MCF 10A (cell line): Measurements from ENCODE around the gene SRRM3. TPM values are rescaled to one million over a fixed set of nuclear protein-coding genes. Genes with fewer than 3 reads are reported as not detected.
A peak's percentile ranks its signal among the peaks of the same experiment; 100 is the strongest.
"Not testable (repeated sequence)": the region's sequence is repeated elsewhere in the genome, so short reads cannot be mapped to it uniquely, and the experiment has no call there.

Experiments
- BruUV-seq: library from RNA; stranded (reverse); fragments of 400-500 nt; replicated peaks from 2 replicates; lab custom pipeline; 2021; lab: Mats Ljungman, UMichigan
- CTCF ChIA-PET: fragments of 300-600 bp; sonication (Branson Sonifier 250); formaldehyde crosslinking; extraction: SDS; loops from one replicate; lab custom pipeline; 2021; ENCODE audit warnings: antibody characterized with exemption, inconsistent platforms; lab: Yijun Ruan, JAX
- POLR2A ChIA-PET: fragments of 300-600, 350-650 bp; sonication (Branson Sonifier 250); formaldehyde crosslinking; extraction: SDS; loops from one replicate; lab custom pipeline; 2020; ENCODE audit warnings: antibody characterized with exemption, inconsistent platforms; lab: Yijun Ruan, JAX
- DNase-seq: peaks from one replicate; pipeline ENCODE4 v3.0.0-alpha.2; 2018; ENCODE audit not compliant: unreplicated experiment
- H3K27ac Mint-ChIP-seq: one replicate; pipeline ENCODE4 v1.8.0; 2022; ENCODE audit warnings: mild to moderate bottlenecking, low read depth, mixed read lengths; ENCODE audit not compliant: unreplicated experiment
- H3K27me3 Mint-ChIP-seq: one replicate; pipeline ENCODE4 v1.8.0; 2022; ENCODE audit warnings: mixed read lengths; ENCODE audit not compliant: insufficient read depth, unreplicated experiment
- H3K36me3 Mint-ChIP-seq: one replicate; pipeline ENCODE4 v1.8.0; 2022; ENCODE audit warnings: mild to moderate bottlenecking, moderate library complexity, mixed read lengths; ENCODE audit not compliant: insufficient read depth, unreplicated experiment
- H3K4me1 Mint-ChIP-seq: one replicate; pipeline ENCODE4 v1.8.0; 2022; ENCODE audit warnings: mixed read lengths; ENCODE audit not compliant: insufficient read depth, unreplicated experiment
- H3K4me3 Mint-ChIP-seq: one replicate; pipeline ENCODE4 v1.8.0; 2022; ENCODE audit warnings: mild to moderate bottlenecking, moderate library complexity, mixed read lengths; ENCODE audit not compliant: unreplicated experiment
- H3K9me3 Mint-ChIP-seq: one replicate; pipeline ENCODE4 v1.8.0; 2022; ENCODE audit warnings: mixed read lengths; ENCODE audit not compliant: unreplicated experiment
- CTCF ChIP-seq: fragments of 200-600 bp; IDR thresholded peaks from one replicate; pipeline ENCODE4 v1.8.0; 2022; ENCODE audit warnings: antibody characterized with exemption, mild to moderate bottlenecking; ENCODE audit not compliant: unreplicated experiment
- intact Hi-C: fragments of 100-400 bp; cut with micrococcal nuclease; formaldehyde crosslinking; loops from 2 replicates; pipeline ENCODE4 v1.14.1; 2022
- total RNA-seq: library from RNA; stranded (reverse); gene quantifications from 2 replicates; pipeline ENCODE4 v1.2.3, GENCODE V29; 2022

The SRRM3 gene
- total RNA-seq, 1 experiment from 2014 or later = 0.70 TPM

GRCh38 chr7:76292213-76292573 lies 90.5 kb downstream of the SRRM3 start:
- peak overlapping the region; percentile 29 for H3K4me3 Mint-ChIP-seq
- H3K9me3 Mint-ChIP-seq = no peaks in the 10 kb centered on the region
- TSS peak; percentile 88 for BruUV-seq
- intact Hi-C loops = no loop called here
- H3K27ac Mint-ChIP-seq = peak overlapping the region; percentile 84
- H3K27me3 Mint-ChIP-seq = no peaks in the 10 kb centered on the region
- CTCF ChIA-PET = interaction anchor here (0.6 to 8.6 kb wide), 11 partner anchors 10 to 145 kb away, joined by 3 to 232 read pairs (median 5); no protein-coding TSS in a partner anchor
- peaks cover 5% of the 10 kb centered on the region for H3K36me3 Mint-ChIP-seq
- TF ChIP-seq CTCF = no peak
- peaks cover 47% of the 10 kb centered on the region for H3K4me1 Mint-ChIP-seq
- POLR2A ChIA-PET = interaction anchor here (1.1 to 8.8 kb wide), 7 partner anchors 16 to 244 kb away, joined by 4 to 283 read pairs (median 14); partner anchors contain the start of genes HSPB1, MDH2, STYXL1 and YWHAG
- DNase-seq = peak; percentile 62

- Mint-ChIP-seq H3K27ac (peak overlapping the region; percentile 95), H3K4me3 (peak overlapping the region; percentile 78), H3K4me1 (peaks cover 50% of the 10 kb centered on the region)
- DNase-seq, H3K36me3 Mint-ChIP-seq, H3K9me3 Mint-ChIP-seq, intact Hi-C loops, H3K27me3 Mint-ChIP-seq, BruUV-seq: not testable (repeated sequence)
- ChIA-PET CTCF (interaction anchor here (0.6 to 8.6 kb wide), 5 partner anchors 12 to 146 kb away, joined by 3 to 232 read pairs (median 41); no protein-coding TSS in a partner anchor), POLR2A (interaction anchor here (1.0 to 8.8 kb wide), 7 partner anchors 8 to 114 kb away, joined by 3 to 283 read pairs (median 24); partner anchors contain the start of genes HSPB1 and YWHAG)
These were observed 91.2 kb downstream of the SRRM3 start for GRCh38 chr7:76292911-76293310.

GRCh38 chr7:76293407-76293901 lies 91.8 kb downstream of the SRRM3 start:
- DNase-seq = no peak
- intact Hi-C loops = no loop called here
- TF ChIP-seq CTCF = no peak
- peak overlapping the region; percentile 95 for H3K27ac Mint-ChIP-seq
- peak overlapping the region; percentile 78 for H3K4me3 Mint-ChIP-seq
- ChIA-PET CTCF (interaction anchor here (0.9 to 8.6 kb wide), 4 partner anchors 12 to 239 kb away, joined by 3 to 232 read pairs (median 6); no protein-coding TSS in a partner anchor), POLR2A (interaction anchor here (1.0 to 8.8 kb wide), 6 partner anchors 8 to 128 kb away, joined by 3 to 283 read pairs (median 7); partner anchors contain the start of genes HSPB1 and YWHAG)
- no peaks in the 10 kb centered on the region for H3K9me3 Mint-ChIP-seq
- peaks cover 5% of the 10 kb centered on the region for H3K36me3 Mint-ChIP-seq
- peaks cover 50% of the 10 kb centered on the region for H3K4me1 Mint-ChIP-seq
- H3K27me3 Mint-ChIP-seq = no peaks in the 10 kb centered on the region
- no TSS peak for BruUV-seq

GRCh38 chr7:76294344-76295024 lies 92.8 kb downstream of the SRRM3 start:
- ChIA-PET CTCF (interaction anchor here (0.6 to 8.6 kb wide), 5 partner anchors 10 to 116 kb away, joined by 3 to 232 read pairs (median 6); no protein-coding TSS in a partner anchor), POLR2A (interaction anchor here (0.6 to 8.8 kb wide), 8 partner anchors 14 to 303 kb away, joined by 3 to 283 read pairs (median 6); partner anchors contain the start of genes HSPB1, MDH2 and STYXL1)
- Mint-ChIP-seq H3K36me3 (peaks cover 5% of the 10 kb centered on the region), H3K27me3 (no peaks in the 10 kb centered on the region), H3K27ac (peak overlapping the region; percentile 95), H3K4me1 (peaks cover 50% of the 10 kb centered on the region), H3K9me3 (no peaks in the 10 kb centered on the region), H3K4me3 (peak overlapping the region; percentile 78)
- peak; percentile 97 for DNase-seq
- BruUV-seq = TSS peak; percentile 72
- TF ChIP-seq CTCF = no peak
- intact Hi-C loops = loop anchor here (1.0 kb wide), 1 partner anchor 12 kb away; no protein-coding TSS in a partner anchor
